Tongue (tissue), 2 donors: ENCODE measurements around the gene BRIP1. TPM values are rescaled to one million over a fixed set of nuclear protein-coding genes. Genes with fewer than 3 reads are reported as not detected.
"Not testable (repeated sequence)": the region's sequence is repeated elsewhere in the genome, so short reads cannot be mapped to it uniquely, and the experiment has no call there.

Source experiments
- DNase-seq: peaks from one replicate; pipeline ENCODE4 v3.0.0-alpha.2; 2015
- total RNA-seq: library from RNA; depleted of rRNA; stranded (reverse); fragments of >200 nt; gene quantifications from one replicate; pipeline ENCODE4 v1.2.3, GENCODE V29; 2014

The BRIP1 gene
- total RNA-seq, 1 donor from 2014 or later = 6.5 TPM

DNA sequence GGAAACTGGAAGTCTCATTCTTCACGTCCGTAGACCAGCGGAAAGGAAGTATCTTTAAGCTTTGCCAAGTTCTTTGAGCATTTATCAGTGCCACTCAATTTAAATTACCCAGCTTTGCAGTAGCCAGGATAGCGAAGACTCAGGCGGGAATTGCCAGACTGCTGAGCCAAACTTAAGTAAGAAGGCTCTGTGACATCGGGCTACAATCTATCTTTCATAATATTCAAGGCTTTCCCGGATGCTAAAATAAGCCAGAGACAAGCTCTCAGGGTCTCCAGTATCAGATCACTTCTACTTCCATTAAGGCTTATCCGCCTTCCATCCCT lies 436 bp upstream of the BRIP1 start:
- no peak for DNase-seq

DNA sequence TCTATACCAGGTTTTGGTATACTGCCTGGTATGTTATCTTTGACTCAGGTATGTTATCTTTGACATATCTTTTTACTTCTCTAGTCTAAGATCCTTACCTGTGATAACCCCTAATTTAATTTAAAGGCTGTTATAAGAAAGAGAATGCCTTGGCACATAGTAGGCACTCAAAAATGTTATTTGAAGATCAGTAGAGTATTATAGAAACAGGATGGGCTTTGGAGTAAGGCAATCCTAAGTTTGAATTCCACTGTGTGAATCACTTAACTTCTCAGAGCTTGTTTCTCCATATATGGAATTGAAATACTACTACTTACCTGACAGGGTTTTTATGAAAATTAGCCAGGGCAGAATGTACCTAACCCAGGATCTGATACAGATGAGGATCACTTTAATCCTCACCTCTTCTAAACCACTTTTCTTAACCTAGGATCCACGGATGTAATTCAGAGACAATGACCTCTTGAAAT lies 1.2 kb downstream of the BRIP1 start:
- DNase-seq = no peak

DNA sequence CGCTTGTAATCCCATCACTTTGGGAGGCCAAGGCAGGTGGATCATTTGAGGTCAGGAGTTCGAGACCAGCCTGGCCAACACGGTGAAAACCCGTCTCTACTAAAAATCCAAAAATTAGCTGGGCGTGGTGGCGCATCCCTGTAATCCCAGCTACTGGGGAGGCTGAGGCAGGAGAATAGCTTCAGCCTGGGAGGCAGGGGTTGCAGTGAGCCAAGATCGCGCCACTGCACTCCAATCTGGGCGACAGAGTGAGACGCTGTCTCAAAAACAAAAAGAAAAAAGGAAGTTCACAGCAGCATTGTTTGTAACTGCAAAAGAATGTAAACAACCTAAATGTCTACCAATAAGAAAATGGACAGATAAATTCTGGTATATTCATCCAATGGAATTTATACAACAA lies 2.9 kb downstream of the BRIP1 start:
- DNase-seq = not testable (repeated sequence)

DNA sequence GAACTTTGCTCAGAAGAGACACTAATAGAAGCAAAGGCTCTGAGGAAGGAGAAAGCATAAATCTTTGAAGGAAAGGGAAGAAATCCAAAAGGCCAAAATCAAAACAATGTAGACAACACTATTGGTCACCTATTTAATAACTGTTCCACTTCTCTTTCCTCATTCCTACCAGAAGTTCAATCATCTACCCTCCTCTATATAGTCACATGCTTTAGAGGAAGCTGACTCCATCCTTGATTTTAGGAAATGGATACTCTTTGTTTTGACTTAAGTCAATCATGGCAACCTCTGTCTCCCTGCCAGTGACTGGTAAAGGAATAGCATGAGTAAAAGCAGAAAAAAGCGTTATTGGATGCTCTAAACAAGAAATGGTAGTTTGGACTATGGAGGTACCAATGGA lies 7.3 kb downstream of the BRIP1 start:
- no peak for DNase-seq

DNA sequence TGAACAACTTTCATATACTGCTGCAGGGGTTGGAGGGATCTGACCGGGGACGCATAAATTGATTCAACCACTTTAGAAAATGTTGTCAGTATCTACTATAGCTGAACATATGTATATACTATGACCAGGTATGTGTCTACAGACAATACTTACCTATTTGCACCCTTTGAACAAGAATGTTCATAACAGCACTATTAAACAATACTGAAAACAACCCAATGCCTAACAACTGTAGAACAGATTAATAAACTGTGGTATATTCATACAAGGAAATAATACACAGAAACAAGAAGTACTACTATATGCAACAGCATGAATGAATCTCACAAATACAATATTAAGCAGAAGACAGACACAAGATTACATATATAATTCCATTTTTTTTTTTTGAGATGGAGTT lies 10.5 kb downstream of the BRIP1 start:
- DNase-seq = no peak

DNA sequence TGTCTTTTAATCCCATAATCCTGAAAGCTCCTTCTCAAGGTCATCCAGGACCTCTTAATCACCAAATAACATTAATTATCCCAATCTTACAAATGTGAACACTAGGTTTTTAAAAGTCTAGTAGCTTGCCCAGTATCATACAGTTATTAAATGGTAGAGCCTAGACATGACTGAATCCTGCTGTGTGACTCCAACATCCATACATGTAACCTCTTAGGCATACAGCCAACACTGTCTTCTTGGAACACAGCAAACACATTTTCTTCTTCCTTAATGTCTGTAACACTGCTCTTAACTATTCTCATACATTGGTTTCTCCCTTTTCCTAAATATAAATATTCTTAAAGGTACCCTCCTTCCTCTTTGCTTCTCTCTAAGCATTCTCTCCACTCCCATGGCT lies 13.7 kb downstream of the BRIP1 start:
- DNase-seq = no peak

DNA sequence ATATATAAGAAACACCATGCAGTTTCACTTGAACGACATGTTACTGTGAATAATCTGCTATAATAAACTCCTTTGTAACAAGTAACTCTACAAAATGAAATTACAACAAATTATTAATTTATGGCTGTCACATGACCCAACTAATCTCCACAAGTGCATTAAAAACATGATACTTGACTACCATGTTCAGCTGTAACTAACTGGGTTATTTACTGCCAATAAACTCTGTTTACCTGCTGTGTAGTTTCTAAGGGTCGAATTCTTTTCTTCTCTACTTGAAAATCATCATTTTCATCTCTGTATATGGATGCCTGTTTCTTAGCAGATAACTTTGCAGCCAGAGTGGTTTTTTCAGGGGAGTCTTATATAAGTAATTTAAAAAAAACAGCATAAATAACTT lies 14.4 kb downstream of the BRIP1 start:
- DNase-seq = no peak

DNA sequence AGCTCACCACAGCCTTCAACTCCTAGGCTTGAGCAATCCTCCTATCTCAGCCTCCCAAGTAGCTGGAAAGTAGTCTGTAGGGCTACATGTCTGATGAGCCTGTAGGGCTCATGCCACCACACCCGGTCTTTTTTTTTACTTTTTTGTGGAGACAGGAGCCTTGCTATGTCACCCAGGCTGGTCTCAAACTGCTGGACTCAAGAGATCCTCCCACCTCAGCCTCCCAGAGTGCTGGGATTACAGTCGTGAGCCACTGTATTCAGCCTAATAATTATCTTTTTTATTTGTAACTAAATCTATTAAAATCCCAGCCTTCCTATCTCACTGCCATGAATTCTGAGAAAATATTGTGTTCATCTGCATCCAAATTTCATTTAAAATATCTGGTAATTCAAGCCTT lies 15.1 kb downstream of the BRIP1 start:
- DNase-seq = no peak

DNA sequence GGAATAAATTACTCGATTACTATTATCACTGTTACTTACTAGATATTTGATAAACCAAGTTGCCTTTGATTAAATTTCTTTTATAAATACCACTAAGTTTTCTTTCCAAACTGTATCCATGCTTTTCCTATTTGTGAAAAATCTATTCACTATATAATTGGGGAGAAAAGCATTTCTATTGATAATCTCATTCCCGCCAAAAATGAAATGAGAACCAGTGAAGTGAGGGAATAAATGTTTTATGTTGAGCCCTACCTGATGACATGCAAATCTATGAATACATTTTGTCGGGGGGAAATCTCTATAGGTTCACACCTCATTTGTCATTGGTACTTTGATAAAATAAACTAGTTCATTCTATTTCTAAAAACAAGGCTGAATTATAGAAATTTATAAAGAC lies 15.7 kb downstream of the BRIP1 start:
- DNase-seq = no peak

DNA sequence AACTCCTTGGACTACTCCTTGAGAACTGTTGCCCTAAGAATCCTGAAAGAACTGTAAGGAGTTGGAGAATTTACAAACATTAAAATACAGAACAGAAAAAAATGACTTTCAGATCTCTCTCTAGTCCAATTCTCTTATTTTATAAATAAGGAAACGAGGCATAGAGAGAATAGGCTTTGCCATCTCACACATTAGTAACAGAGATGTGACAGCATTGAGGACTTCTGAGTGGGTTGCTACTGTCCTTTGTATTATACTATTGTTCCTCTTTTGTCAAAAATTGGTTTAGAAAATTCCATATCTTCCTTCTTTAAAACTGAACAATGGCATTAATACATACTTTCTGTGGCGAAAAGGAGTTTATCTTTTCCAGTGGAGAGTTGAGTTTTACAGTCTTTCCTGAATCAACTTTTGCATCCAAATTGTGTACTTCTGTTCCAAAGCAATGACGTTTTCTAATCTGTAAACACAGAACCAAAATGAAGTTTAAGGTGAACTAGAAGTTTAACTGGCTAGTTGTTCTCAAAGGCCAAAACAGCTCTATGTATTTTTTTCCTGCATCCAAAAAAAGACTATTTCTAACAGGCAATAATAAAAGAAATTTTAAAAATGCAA lies 16.5 kb downstream of the BRIP1 start:
- no peak for DNase-seq

DNA sequence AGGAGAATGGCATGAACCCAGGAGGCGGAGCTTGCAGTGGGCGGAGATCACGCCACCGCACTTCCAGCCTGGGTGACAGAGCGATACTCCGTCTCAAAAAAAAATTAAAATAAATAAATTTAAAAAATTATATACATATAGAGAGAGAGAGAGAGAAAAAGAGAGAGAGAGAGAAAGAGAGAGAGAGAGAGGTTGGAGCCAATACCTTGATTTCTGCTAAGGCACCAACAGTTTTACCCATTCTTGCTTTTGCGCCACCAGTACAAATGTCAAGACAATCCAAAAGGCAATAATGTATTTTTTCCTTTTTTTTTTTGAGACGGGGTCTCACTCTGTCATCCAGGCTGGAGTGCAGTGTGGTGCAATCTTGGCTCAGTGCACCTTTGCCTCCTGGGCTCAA lies 17.2 kb downstream of the BRIP1 start:
- DNase-seq = no peak

DNA sequence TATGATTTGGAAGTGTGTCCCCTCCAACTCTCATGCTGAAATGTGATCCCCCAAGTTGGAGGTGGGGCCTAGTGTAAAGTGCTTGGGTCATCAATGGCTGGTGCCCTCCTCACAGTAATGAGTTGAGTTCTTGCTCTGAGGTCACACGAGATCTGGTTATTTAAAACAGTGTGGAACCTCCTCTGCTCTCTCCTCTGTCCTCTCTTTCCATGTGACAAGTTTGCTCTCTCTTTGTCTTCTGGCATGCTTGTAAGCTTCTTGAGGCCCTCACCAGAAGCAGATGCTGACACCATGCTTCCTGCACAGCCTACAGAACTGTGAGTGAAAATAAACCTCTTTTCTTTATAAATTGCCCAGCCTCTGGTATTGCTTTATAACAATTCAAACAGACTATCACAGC lies 19.9 kb downstream of the BRIP1 start:
- no peak for DNase-seq

DNA sequence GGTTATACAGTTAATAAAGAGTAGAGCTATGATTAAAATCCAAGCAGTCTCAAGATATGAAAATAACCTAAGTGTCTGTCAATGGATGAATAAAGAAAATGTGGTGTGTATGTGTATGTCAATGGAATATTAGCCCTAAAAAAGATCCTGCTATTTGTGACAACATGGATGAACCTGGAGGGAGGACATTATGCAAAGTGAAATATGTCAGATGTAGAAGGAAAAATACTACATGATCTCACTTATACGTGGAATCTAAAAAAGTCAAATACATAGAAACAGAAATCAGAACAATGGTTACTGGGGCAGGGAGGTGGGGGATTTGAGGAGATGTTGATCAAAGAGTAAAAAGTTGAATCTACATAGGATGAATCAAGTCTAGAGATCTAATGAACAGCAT lies 20.4 kb downstream of the BRIP1 start:
- DNase-seq = no peak

DNA sequence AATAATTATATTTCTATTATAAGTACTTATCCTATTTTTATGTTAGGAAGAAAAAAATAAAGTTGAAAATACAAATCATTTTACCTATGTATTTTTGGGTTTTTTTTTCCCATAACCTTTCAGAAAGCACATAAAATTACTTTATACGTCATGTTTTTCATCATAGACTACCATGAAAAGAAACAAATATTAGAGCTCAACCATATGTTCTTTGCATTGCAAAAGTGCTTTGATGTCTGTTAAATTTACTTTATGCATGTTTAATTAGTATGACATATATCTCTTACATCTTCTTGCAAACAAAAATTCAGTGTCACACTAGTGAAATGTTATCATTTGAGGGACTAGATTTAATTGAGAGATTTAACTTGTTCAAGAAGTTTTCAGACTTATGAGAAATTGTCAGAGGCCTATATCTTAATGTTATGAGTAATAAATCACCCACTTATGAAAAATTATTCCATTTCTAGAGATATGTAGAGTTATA lies 24.0 kb downstream of the BRIP1 start:
- DNase-seq = no peak

DNA sequence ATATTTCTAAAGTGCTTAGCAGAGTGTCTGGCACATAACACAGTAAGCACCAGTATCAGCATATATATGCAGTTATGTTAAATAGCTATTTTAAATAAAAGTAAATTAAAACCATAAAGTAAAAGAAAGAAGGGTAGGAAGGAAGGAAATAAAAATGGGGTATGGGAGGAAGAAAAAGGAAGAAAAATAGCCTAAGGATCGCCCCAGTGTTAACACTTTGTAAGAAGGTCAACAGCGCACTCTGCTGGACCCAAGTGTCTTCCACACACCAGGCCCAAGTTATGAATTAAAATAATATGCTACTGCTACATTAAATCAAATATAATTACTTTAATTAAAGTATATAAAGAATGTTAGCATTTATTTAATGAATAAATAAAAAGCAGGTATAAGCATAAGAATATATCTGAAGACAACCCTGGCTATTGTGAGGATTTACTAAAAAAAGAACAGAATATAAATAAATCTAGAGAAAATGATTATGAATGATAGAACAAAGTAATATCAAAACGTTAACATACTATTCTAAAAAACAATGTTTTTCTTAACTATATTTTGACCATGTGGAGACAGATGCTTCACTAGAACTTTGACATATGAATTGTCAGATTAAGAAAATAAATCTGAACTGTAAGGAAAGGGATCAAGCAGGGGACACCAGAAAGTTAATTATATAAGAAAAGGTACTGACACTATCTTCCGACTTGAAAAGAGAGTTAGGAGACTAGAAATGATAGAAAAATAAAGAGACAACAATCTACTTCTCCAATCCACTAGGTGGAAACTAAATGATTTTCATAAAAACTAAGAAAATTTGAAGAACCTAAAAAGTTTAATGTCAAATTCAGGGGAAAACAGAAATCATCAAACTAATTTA lies 25.9 kb downstream of the BRIP1 start:
- DNase-seq = peak; percentile 84

DNA sequence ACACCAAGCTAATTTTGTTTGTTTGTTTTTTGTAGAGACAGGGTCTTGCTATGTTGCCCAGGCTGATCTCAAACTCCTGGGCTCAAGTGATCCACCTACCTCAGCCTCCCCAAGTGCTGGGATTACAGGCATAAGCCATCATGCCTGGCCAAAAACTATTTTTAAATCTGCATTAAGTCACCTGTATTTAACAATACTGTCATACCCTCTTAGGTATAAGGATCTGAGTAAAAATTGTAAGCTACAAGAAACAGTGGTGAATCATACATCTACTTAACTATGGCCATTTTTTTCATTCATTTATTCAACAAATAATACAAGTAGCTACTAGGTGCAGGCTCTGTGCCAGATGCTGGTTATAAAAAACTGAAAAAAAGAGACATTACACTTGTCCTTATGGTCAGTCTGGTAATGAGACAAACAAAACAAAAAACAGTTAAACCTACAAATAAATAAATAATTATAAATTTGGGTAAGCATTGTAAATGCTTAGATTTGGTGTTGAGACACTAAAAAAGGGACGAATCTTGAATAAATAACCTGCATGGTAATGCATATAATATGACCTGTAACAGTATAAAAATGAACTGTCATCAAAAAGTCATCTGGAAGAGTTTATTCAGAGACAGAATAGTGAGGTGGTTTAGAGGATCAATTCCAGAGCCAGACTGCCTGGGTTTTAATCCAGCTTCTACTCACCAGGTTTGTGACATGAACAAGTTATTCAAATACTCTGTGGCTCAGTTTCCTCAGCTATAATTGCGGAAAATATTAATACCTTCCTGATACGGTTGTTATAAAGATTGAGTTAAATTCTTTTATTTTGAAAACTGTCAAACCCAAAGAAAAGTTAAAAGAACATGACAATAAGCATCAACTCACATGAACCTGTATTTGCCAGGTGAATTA lies 26.8 kb downstream of the BRIP1 start:
- no peak for DNase-seq

DNA sequence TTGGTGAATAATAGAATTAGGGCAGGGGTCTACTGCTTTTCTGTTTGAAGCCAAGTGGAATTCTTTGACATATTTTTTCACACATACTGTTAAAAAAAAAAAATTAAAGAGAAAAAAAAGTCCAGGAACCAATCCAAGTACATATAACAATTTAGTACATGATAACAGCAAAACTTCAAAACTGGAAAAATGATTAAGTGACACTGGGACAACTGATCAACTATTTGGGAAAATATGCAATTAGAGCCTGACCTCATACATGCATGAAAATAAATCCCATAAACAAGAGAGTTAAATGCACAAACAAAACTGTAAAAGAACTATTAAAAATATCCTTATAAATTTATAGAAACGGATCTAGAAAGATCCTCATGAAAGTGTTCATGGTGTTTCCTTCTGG lies 27.7 kb downstream of the BRIP1 start:
- no peak for DNase-seq

DNA sequence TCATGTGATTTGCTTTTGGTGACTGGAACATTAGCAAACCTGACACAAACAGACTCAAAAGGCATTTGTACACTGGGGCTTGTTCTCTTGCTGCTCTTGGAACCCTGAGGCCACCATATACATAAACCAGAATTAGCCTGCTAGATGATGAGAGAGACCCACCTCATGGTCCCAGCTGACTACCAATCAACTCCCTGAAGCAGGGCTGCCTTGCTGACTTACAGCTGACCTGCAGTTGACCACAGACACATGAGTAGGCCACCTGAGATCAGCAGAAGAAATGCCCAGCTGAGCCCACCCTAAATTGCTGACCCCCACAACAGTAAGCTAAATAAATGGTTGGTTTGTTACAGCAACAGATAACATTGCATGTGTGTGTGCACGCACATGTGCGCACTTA lies 28.7 kb downstream of the BRIP1 start:
- DNase-seq = no peak

DNA sequence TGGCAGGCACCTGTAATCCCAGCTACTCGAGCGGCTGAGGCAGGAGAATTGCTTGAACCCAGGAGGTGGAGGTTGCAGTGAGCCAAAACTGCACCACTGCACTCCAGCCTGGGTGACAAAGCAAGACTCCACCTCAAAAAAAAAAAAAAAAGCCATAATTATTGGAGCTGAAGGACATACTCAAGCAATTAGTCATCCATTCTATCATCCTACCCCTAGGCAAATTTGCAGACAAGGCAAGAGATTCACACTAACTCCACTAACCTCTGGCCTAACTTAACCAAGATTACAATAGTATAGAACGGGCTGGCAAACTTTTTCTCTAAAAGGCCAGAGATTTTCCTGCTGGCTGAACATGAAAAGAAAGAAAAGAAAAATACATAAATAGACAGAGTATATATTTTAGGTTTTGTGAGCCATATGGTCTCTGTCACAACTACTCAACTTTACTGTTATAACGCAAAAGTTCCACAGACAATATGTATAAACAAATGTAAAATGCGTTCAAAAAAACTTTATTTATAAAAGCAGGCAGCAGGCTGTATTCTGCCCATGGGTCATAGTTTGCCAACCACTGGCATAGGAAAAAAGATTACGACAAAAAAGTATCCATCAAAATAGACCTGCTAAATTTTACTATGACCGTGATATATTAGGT lies 29.7 kb downstream of the BRIP1 start:
- DNase-seq = no peak

DNA sequence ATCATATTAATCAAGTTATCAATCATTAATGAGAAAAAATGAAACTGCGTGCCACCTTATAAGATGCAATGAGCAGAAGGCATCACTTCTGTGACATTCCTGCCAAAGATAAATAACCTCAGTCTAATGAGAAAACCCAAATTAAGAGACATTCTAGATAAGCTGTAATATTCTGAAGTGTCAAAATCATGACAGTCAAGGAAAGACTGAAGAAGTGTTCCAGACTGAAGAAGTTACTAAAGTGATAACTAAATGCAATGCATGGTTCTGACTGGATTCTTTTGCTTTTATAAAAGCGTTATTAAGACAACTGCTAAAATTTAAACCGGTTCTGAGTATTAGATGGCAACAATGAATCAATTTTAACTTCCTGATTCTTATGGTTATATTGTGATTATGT lies 30.9 kb downstream of the BRIP1 start:
- DNase-seq = no peak

DNA sequence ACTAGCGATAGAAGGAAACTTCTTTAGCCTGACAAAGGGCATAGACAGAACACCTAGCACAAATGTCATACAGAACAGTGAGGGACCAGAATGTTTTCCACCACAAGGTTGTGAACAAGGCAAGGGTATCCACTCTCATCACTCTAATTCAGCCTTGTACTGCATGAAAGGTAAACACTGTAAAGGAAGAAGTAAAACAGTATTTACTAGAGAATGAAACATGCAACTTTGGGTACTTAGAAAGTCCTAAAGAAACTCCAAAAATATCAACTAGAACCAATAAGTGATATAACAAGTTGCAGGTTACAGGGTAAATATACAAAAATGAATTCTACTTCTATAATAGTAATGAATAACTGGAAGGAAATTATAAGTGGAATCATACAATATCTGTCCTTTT lies 32.2 kb downstream of the BRIP1 start:
- no peak for DNase-seq

DNA sequence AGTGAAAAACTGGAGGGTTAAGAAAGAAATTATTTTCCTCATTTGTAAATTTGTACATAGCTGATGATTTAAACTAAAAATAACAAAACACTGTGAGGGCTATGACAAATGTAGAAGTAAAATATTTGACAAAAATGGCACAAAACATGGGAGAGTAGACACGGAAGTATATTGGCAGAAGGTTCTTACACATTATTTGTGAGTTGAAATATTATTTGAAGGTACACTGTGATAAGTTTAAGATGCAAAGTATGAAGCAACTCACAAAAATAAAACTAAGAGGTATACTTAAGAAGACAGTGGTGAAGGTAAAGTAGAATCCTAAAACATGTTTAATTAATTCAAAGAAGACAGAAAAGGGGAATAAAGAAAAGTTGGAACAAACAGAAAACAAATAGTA lies 34.6 kb downstream of the BRIP1 start:
- no peak for DNase-seq
